ENCODE results near the gene RHOV. TPM values are rescaled to one million over a fixed set of nuclear protein-coding genes. Genes with fewer than 3 reads are reported as not detected.

Gene RHOV
- total and polyA plus RNA-seq, 2 of the 4 experiments (the other 2 are of a cell fraction) = 0.10 TPM; not detected in 1

- no peak overlapping the region for H2AK5ac ChIP-seq (ENCODE audit: low read depth, low read length)
- no peak overlapping the region for H3K14ac ChIP-seq (replicated peaks; ENCODE audit: low read depth, low read length)
- no peak overlapping the region for H3K27ac ChIP-seq (ENCODE audit: insufficient read depth, low read length)
- TF ChIP-seq USF2 (IDR thresholded peaks at IDR 0.05; ENCODE audit: low read depth, low read length) (no peak), RAD21 (IDR thresholded peaks at IDR 0.05; ENCODE audit: low read length) (no peak), MAFK (IDR thresholded peaks at IDR 0.05; ENCODE audit: low read depth, low read length) (no peak), CEBPB (IDR thresholded peaks at IDR 0.05; ENCODE audit: low read depth, low read length) (no peak), RFX5 (IDR thresholded peaks at IDR 0.05; ENCODE audit: low read depth, low read length) (no peak), MXI1 (IDR thresholded peaks at IDR 0.05; ENCODE audit: borderline replicate concordance, low read depth, low read length) (no peak), SMC3 (IDR thresholded peaks at IDR 0.05; ENCODE audit: low read depth, low read length) (no peak)
- in situ Hi-C loops (cut with MboI; ENCODE audit: low sequenced_read_pairs) = no loop called here
- intact Hi-C loops (cut with micrococcal nuclease) = no loop called here
- H2BK15ac ChIP-seq (ENCODE audit: low read depth, low read length) = no peak overlapping the region
- no peak for DNase-seq
- H4K20me1 ChIP-seq (ENCODE audit: insufficient read depth, low read length) = no peaks in the 10 kb centered on the region
- H3K23ac ChIP-seq (ENCODE audit: low read depth, low read length) = no peak overlapping the region
- dilution Hi-C loops (cut with HindIII; ENCODE audit: low sequenced_read_pairs, unreplicated experiment) = no loop called here
- no peak overlapping the region for H2BK5ac ChIP-seq (ENCODE audit: low read depth, low read length, poor library complexity, severe bottlenecking)
- no peak overlapping the region for H3K4ac ChIP-seq (ENCODE audit: low read depth, low read length)
- no peak overlapping the region for H4K8ac ChIP-seq (ENCODE audit: low read depth in 2 of 2, low read length in 2 of 2)
- H3K56ac ChIP-seq (ENCODE audit: extremely low read depth, insufficient read depth, low read length) = no peak overlapping the region
- peak overlapping the region; percentile 2 for H2AFZ ChIP-seq (replicated peaks; ENCODE audit: low read length, poor library complexity)
- H3K9me1 ChIP-seq (ENCODE audit: insufficient read depth, low read length) = peaks cover 4% of the 10 kb centered on the region
- H2BK20ac ChIP-seq (ENCODE audit: low read depth, low read length) = no peak overlapping the region
- no TSS peak for BruUV-seq (replicated peaks)
- H2BK120ac ChIP-seq (ENCODE audit: low read depth, low read length) = no peak overlapping the region
- no peak overlapping the region for H2AK9ac ChIP-seq (replicated peaks; ENCODE audit: low read depth, low read length, poor library complexity)
- no peaks in the 10 kb centered on the region for H3K36me3 ChIP-seq (ENCODE audit: control insufficient read depth, insufficient read depth, low read length)
- CTCF ChIA-PET = no interaction called here
- no peak overlapping the region for H4K91ac ChIP-seq (ENCODE audit: insufficient read depth, low read depth, low read length)
- H3K27me3 ChIP-seq (ENCODE audit: control insufficient read depth, insufficient read depth, low read length) = no peaks in the 10 kb centered on the region
- peaks cover 2% of the 10 kb centered on the region; the same call in 1 of the 2 replicates for H3K4me1 ChIP-seq (ENCODE audit: control insufficient read depth, insufficient read depth, low read length)
- WGBS, 2 experiments (ENCODE audit: extremely low coverage in 2 of 2, insufficient read length in 1 of 2) = 59% methylated on average over 5 of the region's 6 CpGs; no CpG with 5 or more reads in 1 of the 2 experiments
- H3K4me3 ChIP-seq (ENCODE audit: insufficient read depth, low read depth, low read length) = no peak overlapping the region
- H3K79me1 ChIP-seq (ENCODE audit: low read depth in 1 of 2, low read length in 2 of 2) = no peaks in the 10 kb centered on the region
- no peak overlapping the region for H3K18ac ChIP-seq (ENCODE audit: low read depth, low read length)
- H3K4me2 ChIP-seq (ENCODE audit: low read depth, low read length) = no peak overlapping the region
- no peak for ATAC-seq (ENCODE audit: low read depth)
- no peak overlapping the region for H4K5ac ChIP-seq (ENCODE audit: low read depth, low read length)
- H3K9ac ChIP-seq (ENCODE audit: low read depth, low read length) = no peak overlapping the region
- H3K9me3 ChIP-seq (ENCODE audit: control insufficient read depth, insufficient read depth, low read length) = no peaks in the 10 kb centered on the region
- POLR2A ChIA-PET (ENCODE audit: unreplicated experiment) = no interaction called here
Observed at GRCh38 chr15:40915679-40916078, 41.6 kb upstream of the RHOV start.

Measured in IMR-90 (cell line).